Measurements from ENCODE around the gene ZNF320. TPM values are rescaled to one million over a fixed set of nuclear protein-coding genes. Genes with fewer than 3 reads are reported as not detected.
A peak's percentile ranks its signal among the peaks of the same experiment; 100 is the strongest.
"Not testable (repeated sequence)": the region's sequence is repeated elsewhere in the genome, so short reads cannot be mapped to it uniquely, and the experiment has no call there.

The ZNF320 gene
- total RNA-seq = 10 to 100 TPM; 18.3 to 26.1 TPM

- H3K27ac ChIP-seq = peak within 1 kb of the TSS; percentile 78 to 91
- peak within 1 kb of the TSS; percentile 94 for H3K4me3 ChIP-seq
- H3K36me3 ChIP-seq = no peaks in the 10 kb centered on the region
- peaks cover 7 to 13% of the 10 kb centered on the region in 2 donors for H3K4me1 ChIP-seq (ENCODE audit: control insufficient read depth in 1 of 2, low read depth in 2 of 2)
- H3K9me3 ChIP-seq = no peaks in the 10 kb centered on the region
- DNase-seq (ENCODE audit: low spot score) (peak; percentile 91), ATAC-seq (ENCODE audit: insufficient number of reproducible peaks, low FRiP score, low read depth) (peak; percentile 93)
- H3K27me3 ChIP-seq (replicated peaks; ENCODE audit: insufficient read depth) = no peaks in the 10 kb centered on the region
- no peak for TF ChIP-seq CTCF (IDR thresholded peaks at IDR 0.05)
These were observed at the start of gene ZNF320 for GRCh38 chr19:52897138-52897935. ZNF320 (minus strand) TSS chr19:52897635; CDS start chr19:52890255, 7,380 bp downstream.

GRCh38 chr19:52946322-52947310 lies 49.2 kb upstream of the ZNF320 start:
- H3K9me3 ChIP-seq = peaks cover 57% of the 10 kb centered on the region
- no peaks in the 10 kb centered on the region for H3K27me3 ChIP-seq (replicated peaks; ENCODE audit: insufficient read depth)
- H3K4me3 ChIP-seq = no peak overlapping the region
- H3K27ac ChIP-seq = no peak overlapping the region
- ATAC-seq (ENCODE audit: insufficient number of reproducible peaks, low FRiP score, low read depth) = no peak
- peaks cover 13% of the 10 kb centered on the region for H3K36me3 ChIP-seq
- no peak for TF ChIP-seq CTCF (IDR thresholded peaks at IDR 0.05)
- no peak for DNase-seq (ENCODE audit: low spot score)
- H3K4me1 ChIP-seq (ENCODE audit: control insufficient read depth in 1 of 2, low read depth in 2 of 2) = peaks cover 0 to 8% of the 10 kb centered on the region in 2 donors

DNA sequence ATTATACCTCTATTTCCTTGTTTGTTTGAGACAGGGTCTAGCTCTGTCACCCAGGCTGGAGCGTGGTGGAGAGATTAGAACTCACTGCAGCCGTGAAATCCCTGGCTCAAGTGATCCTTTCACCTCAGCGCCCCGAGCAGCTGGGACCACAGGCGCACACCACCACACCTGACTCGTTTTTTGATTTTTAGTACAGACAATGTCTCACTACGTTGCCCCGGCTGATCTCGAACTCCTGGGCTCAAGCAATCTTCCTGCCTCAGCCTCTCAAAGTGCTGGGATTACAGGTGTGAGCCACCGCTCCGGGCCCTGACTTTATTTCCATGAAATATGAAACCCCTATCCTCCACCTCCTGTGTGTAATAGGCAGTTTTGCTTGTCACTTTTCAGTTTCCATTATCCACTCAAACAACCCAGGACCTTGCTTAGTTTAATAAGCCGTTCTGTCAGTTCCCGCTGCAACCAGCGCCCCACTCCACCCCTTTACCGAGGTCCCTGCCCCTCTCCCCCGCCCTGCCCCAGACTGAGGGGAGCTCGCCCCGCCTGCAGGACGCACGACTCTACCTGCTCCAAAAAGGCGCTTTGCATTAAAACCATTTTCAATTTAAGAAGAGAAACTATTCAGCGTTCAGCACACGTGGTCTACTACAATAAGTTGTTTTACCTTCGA lies 48.4 kb upstream of the ZNF320 start:
- ATAC-seq (ENCODE audit: insufficient number of reproducible peaks, low FRiP score, low read depth) (no peak), DNase-seq (ENCODE audit: low spot score) (no peak)
- no peak overlapping the region for H3K4me3 ChIP-seq
- H3K27ac ChIP-seq = no peak overlapping the region
- H3K27me3 ChIP-seq (replicated peaks; ENCODE audit: insufficient read depth) = no peaks in the 10 kb centered on the region
- peaks cover 5% of the 10 kb centered on the region for H3K36me3 ChIP-seq
- H3K9me3 ChIP-seq = peaks cover 49% of the 10 kb centered on the region
- peaks cover 3 to 11% of the 10 kb centered on the region in 2 donors for H3K4me1 ChIP-seq (ENCODE audit: control insufficient read depth in 1 of 2, low read depth in 2 of 2)
- TF ChIP-seq CTCF (IDR thresholded peaks at IDR 0.05) = no peak

- H3K27ac ChIP-seq; H3K4me3 ChIP-seq; DNase-seq (ENCODE audit: low spot score); H3K36me3 ChIP-seq; ATAC-seq (ENCODE audit: insufficient number of reproducible peaks, low FRiP score, low read depth); H3K27me3 ChIP-seq (replicated peaks; ENCODE audit: insufficient read depth): not testable (repeated sequence)
- peaks cover 3 to 11% of the 10 kb centered on the region in 2 donors for H3K4me1 ChIP-seq (ENCODE audit: control insufficient read depth in 1 of 2, low read depth in 2 of 2)
- H3K9me3 ChIP-seq = peaks cover 40% of the 10 kb centered on the region
These were observed 47.5 kb upstream of the ZNF320 start for GRCh38 chr19:52944703-52945493.
